KG1 (cell line): ENCODE data around the gene MESP1.

ENCODE experiments used
- DNase-seq: peaks from one replicate; lab custom pipeline; 2025; lab: John Stamatoyannopoulos, UW

The MESP1 gene

DNA sequence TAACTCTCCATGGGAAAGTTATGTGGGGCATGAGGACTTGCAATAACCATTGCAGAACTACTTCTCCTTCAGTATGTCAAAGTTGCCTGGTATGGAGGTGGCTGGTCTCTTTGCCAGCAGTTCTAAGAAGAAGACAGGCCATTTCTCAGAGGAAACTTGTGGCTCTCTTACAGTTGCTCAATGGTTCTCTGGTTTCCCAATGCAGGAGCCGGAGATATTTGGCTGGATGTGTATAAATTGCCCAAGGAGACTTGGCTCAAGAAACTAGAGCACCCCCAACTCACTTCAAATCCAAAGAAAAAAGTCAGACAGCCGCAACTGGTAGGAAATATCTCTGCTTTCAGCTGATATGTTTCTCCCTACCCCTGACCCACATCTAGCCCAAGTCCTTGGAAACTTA, 36.3 kb downstream of the MESP1 start:
- DNase-seq, result no peak

DNA sequence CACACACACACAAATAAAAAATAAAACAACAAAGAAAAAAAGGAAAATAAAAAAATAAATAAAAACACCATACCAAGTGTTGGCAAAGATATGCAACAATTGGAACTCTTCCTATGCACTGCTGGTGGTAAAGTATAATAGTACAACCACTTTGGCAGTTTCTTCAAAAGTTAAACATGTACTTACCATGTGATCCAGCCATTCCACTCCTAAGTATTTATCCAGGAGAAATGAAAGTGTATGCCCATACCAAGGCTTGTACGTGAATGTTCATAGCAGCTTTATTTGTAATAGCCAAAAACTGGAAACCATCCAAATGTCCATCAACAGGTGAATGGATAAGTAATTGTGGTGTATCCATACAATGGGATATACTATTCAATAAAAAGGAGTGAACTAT, 43.5 kb downstream of the MESP1 start:
- DNase-seq, result no peak

DNA sequence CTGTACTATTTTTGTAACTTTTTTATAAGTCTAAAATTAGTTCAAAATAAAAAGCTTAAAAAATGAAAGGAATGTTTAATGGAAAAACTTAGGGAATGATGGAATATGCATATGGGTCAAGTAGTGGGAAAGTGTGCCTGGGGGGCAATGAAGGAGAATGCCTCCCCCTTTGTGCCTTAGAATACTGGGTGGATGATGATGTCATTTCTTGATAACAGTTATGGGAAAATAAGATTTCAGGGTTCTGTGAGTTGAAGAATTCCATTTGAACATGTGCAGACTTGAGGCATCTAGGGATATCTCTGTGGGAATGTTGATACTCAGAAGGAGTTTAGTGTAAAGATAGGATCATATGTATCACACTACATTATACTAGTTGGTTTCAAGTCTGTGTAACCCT, 46.6 kb downstream of the MESP1 start:
- DNase-seq, result no peak
